GM12801 (cell line): ENCODE measurements around the gene TMED3.

Experiments used
- CTCF ChIP-seq: IDR thresholded peaks from one replicate; pipeline ENCODE4 v1.5.1; 2011; ENCODE audit warnings: control low read depth; ENCODE audit not compliant: insufficient read length; ENCODE audit errors: extremely low read depth

Gene TMED3

GRCh38 chr15:79308874-79309273, 2.0 kb upstream of the TMED3 start:
- no peak for TF ChIP-seq CTCF

- TF ChIP-seq CTCF: no peak
Observed at GRCh38 chr15:79310612-79310984, 314 bp upstream of the TMED3 start.

DNA sequence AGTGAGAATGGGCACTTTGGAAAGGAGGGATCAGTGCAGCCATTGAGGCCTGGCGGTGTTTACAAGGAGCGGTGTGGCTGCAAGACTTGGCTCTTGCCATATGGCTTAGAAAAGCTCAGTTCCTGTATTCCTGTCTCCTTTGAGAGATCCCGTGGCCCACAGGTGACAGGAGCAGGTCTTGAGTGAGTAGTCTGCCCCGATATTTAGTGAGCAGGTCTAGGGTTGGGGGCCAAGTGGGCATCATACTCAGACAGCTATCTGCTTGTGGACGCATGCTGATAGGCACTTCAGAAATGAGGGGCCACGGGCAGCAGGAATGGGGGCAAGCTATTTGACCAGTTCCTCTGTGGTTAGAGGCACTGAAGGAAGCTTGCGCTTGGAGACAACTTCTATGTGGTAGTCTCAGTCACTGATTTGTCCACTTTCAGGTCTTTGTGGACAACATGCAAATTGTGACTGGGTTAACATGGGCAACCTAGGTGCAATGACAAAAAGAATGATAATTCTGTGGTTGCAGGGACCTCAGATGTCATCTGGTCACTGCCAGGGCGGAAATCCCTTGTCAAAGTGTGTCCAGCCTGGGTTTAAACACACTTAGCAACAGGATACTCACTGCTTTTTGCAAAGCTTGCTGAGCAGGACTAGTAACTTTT, 1.1 kb downstream of the TMED3 start:
- no peak for TF ChIP-seq CTCF

DNA sequence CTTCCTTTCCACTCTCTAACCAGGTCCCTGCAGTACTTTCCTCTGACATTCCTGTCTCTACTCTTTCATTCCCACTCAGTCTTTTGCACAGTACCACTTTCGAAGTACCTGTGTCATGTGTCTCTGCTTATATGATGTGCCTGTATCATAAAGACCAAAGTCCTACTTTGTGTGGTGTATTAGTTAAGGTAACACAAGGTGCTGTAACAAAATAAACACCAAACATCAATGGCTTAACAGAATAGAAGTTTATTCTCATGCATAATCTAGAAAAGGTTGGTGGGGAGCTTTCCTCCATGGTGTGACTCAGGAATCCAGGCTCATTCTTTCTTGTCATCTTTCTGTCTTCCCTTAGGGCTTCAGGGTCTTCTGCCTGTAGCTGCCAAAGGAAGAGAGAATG, 3.3 kb downstream of the TMED3 start:
- no peak for TF ChIP-seq CTCF

- no peak for TF ChIP-seq CTCF
Observed at GRCh38 chr15:79314811-79315210, 3.9 kb downstream of the TMED3 start.

DNA sequence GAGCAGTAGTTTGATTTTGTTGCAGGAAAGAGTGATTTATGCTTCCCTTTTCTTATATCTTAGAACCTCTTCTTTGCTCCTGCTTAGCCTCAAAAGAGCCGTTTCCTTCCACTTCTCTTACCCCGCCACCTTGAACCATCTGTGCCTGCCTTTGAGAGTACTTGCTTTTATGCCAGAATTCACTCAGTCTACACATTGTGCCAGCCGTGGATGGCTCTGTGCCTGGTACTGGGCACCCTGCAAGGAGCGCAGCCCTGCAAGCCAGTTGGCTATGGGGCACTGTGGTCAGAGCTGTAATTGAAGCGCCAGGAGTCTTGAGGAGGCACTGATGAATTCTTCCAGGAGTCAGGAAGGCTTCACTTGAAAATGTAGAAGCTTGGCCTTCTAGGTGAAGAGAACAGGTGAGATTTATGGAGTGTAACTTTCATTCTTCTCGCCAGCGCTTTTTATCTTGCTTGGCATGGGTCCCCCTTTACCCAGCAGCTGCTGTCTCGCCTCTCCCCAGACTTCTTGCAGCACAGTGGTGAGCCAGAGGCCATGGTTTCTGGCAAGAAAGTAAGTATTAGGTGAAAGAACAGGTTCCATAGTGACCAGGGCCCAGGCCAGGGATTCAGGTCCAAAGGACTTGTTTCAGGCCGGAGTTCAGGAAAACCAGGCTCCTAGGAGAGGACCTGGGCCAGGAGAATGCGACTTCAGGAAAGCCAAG, 4.9 kb downstream of the TMED3 start:
- no peak for TF ChIP-seq CTCF

GRCh38 chr15:79316864-79317263, 6.0 kb downstream of the TMED3 start:
- TF ChIP-seq CTCF: no peak
